HG03280 (cell line): ENCODE data around the gene RPRD1B.
"Not testable (repeated sequence)": the region's sequence is repeated elsewhere in the genome, so short reads cannot be mapped to it uniquely, and the experiment has no call there.

Experiments used
- ATAC-seq: cut with Tn5 transposase; IDR thresholded peaks from one replicate; pipeline ENCODE4 v1.9.1; 2021; ENCODE audit warnings: mild to moderate bottlenecking, moderate library complexity; ENCODE audit not compliant: unreplicated experiment

The RPRD1B gene

GRCh38 chr20:38000293-38000692 lies 33.3 kb upstream of the RPRD1B start:
- ATAC-seq: no peak

GRCh38 chr20:38001173-38001875 lies 32.2 kb upstream of the RPRD1B start:
- no peak for ATAC-seq

- ATAC-seq: no peak
Measured at GRCh38 chr20:38001981-38002380, 31.6 kb upstream of the RPRD1B start.

- no peak for ATAC-seq
Measured at GRCh38 chr20:38002422-38002821, 31.1 kb upstream of the RPRD1B start.

GRCh38 chr20:38004416-38004815 lies 29.1 kb upstream of the RPRD1B start:
- no peak for ATAC-seq

GRCh38 chr20:38005903-38006302 lies 27.6 kb upstream of the RPRD1B start:
- ATAC-seq: no peak

GRCh38 chr20:38007526-38007925 lies 26.0 kb upstream of the RPRD1B start:
- ATAC-seq: no peak

GRCh38 chr20:38008233-38008944 lies 25.2 kb upstream of the RPRD1B start:
- ATAC-seq: no peak

- ATAC-seq: not testable (repeated sequence)
Measured at GRCh38 chr20:38009416-38009815, 24.1 kb upstream of the RPRD1B start.

GRCh38 chr20:38011696-38012095 lies 21.9 kb upstream of the RPRD1B start:
- no peak for ATAC-seq

- no peak for ATAC-seq
Measured at GRCh38 chr20:38012332-38012731, 21.2 kb upstream of the RPRD1B start.

- ATAC-seq: no peak
Measured at GRCh38 chr20:38013887-38014286, 19.7 kb upstream of the RPRD1B start.

- no peak for ATAC-seq
Measured at GRCh38 chr20:38017959-38018358, 15.6 kb upstream of the RPRD1B start.

- no peak for ATAC-seq
Measured at GRCh38 chr20:38018385-38018784, 15.2 kb upstream of the RPRD1B start.

GRCh38 chr20:38021087-38021772 lies 12.3 kb upstream of the RPRD1B start:
- ATAC-seq: no peak

- ATAC-seq: no peak
Measured at GRCh38 chr20:38023181-38024001, 10.2 kb upstream of the RPRD1B start.

GRCh38 chr20:38024496-38024895 lies 9.1 kb upstream of the RPRD1B start:
- no peak for ATAC-seq

- ATAC-seq: no peak
Measured at GRCh38 chr20:38029453-38029852, 4.1 kb upstream of the RPRD1B start.

- no peak for ATAC-seq
Measured at GRCh38 chr20:38031957-38032356, 1.6 kb upstream of the RPRD1B start.

GRCh38 chr20:38032585-38033329 lies 789 bp upstream of the RPRD1B start:
- peak; percentile 50 for ATAC-seq
